Renal pelvis (tissue), 4 donors: ENCODE measurements around the gene PTGIS. TPM values are rescaled to one million over a fixed set of nuclear protein-coding genes. Genes with fewer than 3 reads are reported as not detected.

Experiments used
- DNase-seq: peaks from one replicate; pipeline ENCODE4 v3.0.0-alpha.2; 2013
- polyA plus RNA-seq, 3 donors: library from polyadenylated mRNA; unstranded; fragments of 120-200 nt; gene quantifications; one replicate each; pipeline ENCODE4 v1.2.1, GENCODE V29; 2013; ENCODE audit not compliant: insufficient read length in 3 of 3

PTGIS gene
- polyA plus RNA-seq, 3 donors = 29.5 to 34.6 (median 32.9) TPM

DNA sequence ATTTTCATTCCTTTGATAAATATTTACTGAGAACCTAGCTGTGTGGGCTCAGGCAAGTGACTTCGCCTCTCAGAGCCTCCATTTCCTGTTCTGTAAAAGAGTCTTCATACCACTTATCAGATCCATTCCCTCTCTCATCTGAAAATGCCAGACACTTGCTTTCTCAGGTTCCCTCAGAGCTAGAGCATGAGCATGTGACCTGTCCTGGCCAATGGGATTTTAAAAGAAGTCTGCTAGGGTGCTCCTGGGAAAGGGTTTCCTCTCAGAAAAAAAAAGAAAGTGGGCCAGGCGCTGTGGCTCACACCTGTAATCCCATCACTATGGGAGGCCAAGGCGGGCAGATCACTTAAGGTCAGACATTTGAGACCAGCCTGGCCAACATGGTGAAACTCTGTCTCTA is 90.7 kb downstream of the PTGIS start:
- DNase-seq = no peak

GRCh38 chr20:49476016-49476355 is 92.0 kb downstream of the PTGIS start:
- DNase-seq = no peak

DNA sequence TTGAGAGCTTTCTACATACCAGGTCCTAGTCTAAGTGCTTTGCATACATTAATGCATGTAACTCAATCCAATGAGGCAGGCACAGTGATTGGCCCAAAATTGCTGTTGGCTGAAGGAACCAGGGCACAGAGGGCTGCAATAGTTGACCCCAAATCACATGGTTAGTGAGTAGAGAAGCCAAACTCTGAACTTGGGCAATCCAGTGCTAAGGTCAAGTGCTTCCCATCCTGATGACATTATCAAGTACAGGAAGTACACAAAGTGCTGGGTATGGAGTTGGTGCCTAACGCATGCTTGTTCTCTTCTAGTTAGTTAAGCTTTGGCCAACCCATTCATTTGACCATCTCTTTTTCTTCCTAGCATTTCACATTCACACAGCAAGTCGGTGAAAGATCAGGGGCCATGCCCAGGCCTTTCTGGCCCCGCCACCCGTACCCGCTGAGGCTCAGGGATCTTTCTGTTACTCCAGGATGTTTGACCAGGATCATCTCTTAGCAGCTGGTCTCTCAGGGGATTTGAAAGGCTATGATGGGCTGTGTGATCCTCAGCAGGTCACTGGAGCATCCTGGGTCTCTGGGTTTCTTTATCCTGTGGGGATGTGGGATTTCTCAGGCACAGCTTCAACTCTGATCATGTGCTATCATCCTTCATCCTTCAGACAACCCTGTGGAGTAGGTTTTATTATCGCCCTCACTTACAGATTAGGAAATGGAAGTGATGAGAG is 92.5 kb downstream of the PTGIS start:
- DNase-seq = no peak

GRCh38 chr20:49471397-49471796 is 96.5 kb downstream of the PTGIS start:
- DNase-seq = no peak

DNA sequence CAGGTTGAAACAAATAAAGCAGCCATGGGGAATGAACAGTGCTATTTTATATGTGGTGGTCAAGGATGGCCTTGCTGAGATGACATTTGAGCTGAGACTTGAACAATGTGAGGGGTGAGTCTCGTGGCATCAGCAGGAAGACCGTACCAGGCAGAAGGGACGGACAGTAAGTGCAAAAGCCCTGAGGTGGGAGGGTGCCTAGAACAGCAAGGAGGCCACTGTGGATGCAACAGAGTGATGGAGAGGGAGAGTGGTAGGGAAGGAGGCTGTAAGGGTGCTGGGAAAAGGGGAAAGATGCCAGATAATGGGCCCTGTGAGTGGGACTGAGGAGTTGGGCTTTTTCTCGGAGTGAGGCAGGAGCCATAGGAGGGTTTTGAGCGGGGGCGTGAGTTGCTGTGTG is 97.0 kb downstream of the PTGIS start:
- DNase-seq = no peak

DNA sequence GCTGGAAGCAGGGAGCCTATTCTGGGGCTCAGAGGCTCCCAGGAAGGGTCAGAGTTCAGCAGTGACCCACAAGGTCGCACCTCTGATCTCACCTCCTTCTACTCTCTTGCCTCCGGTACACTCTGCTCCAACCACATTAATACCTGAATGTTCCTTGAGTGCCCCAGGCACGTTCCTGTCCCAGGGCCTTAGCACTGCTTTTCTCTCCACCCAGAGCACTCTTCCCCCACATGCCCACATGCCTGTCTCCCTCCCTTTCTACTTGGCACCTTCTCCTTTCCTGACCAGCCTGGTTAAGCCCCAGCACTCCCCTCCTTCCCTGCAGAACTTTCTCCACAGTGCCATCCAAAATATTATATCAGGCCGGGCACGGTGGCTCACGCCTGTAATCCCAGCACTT is 98.9 kb downstream of the PTGIS start:
- DNase-seq = no peak

- DNase-seq = no peak
Measured at GRCh38 chr20:49468412-49468811, 99.5 kb downstream of the PTGIS start.

DNA sequence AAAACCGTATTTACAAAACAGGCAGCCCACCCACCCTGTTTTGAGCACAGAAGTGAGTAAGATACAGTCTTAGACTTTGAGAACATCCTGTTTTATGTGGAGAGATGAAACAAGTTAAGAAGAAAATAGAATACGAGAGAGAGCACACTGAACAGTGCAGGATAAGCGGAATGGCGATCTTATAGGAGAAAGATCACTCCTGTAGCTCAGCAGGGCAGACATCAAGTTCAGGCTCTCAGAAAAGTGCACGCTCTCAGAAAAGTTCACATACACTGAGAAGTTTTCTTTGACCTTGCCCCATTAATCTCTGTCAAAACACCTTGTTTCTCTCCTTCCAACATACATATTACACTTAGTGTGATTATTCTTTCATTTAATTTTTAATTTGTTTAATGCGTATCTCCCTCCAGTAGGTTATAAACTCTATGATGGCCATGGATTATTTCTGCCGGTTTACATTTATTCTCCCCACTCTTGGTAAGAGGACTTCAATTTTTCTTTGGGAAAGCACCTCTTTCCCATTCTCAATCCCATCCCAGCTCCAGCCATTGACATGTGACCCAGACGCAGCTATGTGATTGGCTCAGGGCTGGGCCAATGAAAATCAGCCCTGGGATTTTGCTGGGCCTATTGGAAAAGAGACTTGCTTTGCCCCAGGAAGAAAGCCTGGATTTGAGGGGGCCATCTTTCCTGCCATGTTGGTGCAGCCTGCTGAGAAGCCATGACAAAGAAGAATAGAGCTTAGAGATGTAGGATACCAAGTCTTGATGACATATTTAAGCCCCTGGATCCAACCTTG is 101.6 kb downstream of the PTGIS start:
- DNase-seq = no peak

DNA sequence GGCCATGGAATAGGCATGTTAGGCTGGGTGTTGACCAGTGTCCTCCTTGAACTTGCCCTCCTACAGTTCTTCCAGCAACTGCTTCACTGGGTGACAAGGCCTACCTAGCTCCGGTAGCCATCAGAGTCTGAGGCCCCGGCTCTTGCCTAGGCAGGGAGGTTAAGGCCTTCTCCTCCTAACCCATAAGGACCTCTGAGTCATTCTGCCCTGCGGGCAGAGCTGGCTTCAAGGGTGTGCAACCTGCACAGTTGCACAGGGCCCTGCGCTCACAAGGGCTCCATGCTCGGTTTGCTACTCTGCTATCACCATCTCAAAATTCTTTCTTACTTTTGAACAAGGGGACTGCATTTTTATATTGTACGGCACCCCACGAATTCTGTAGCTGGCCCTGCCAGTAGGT is 103.4 kb downstream of the PTGIS start:
- no peak for DNase-seq

DNA sequence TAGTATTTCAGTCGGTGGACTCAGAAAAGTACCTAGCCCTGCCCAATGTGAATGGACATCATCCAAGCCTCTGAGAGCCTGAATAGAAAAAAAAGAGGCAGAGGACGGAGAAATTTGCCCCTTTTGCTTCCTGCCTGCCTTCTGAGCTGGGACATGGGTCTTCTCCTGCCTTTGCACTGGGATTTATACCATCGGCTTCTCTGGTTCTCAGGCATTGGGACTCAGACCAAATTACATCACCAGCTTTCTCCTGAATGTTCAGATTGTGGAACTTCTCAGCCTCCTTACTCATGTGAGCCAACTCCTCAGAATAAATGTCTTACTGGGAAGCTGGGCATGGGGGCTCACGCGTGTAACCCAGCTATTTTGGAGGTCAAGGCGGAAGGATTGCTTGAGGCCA is 105.3 kb downstream of the PTGIS start:
- no peak for DNase-seq

GRCh38 chr20:49461894-49462620 is 105.9 kb downstream of the PTGIS start:
- no peak for DNase-seq

DNA sequence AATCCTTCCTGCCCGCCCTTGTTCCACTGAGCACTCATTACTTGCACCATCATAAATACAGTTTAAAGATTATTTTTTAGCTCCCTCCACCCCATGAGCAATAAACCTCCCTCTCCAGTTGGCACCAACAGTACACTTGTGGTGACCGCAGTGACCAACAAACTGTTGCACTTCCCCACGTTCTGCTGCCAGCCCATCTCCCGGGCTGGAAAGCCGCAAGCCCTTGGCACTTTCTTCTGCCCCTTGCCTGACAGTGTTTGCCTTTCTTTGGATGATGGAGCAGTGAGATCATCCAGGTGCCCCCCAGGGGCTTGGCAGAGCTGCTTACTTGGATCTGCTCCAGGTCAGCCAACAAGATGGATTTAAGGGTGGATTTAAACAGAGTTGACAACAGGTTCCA is 107.0 kb downstream of the PTGIS start:
- DNase-seq = no peak

GRCh38 chr20:49460131-49460530 is 107.8 kb downstream of the PTGIS start:
- DNase-seq = no peak

DNA sequence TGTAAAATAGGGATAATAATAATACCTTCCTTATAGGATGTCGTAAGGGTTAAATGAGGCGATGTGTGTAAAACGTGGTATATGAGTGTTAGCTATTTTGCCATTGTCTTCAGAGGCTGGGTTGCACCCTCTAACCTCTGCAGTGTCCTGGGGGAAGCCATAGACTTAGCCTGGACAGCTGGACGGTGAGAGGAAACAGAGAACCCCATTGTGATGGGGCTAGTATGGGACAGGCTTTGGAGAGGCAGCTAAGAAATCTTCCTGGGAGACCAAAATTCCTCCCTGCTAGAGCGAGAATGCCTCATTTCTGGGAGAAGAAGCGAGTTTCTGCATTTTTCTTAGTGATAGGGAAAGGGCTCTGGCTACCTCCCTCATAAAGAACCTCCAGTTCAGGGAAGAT is 108.3 kb downstream of the PTGIS start:
- no peak for DNase-seq

- DNase-seq = peak; percentile 42
Measured at GRCh38 chr20:49457444-49457843, 110.5 kb downstream of the PTGIS start.

GRCh38 chr20:49456646-49457045 is 111.3 kb downstream of the PTGIS start:
- DNase-seq = no peak

DNA sequence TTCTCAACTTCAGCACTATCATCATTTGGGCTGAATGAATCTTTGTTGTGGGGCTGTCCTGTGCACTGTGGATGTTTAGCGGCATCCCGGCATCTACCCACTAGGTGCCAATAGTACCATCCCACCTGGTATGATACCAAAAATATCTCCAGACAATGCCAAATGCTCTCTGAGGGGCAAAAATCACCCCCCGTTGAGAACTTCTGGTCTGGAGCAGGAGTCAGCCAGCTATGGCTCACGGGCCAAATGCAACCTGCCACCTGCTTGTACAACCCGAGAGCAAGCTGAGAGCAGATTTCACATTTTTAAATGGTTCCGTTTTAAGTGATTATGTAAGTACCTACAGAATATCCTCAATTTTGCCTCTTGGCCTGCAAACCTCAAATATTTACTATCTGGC is 112.2 kb downstream of the PTGIS start:
- no peak for DNase-seq

Other genes with a start within 250 kb of the PTGIS start
- gene KCNB1, start 85.5 kb downstream of the PTGIS start, polyA plus RNA-seq = under 1 TPM; 0.37 to 0.57 (median 0.50) TPM
- gene B4GALT5, start 145.7 kb upstream of the PTGIS start, polyA plus RNA-seq = 10 to 100 TPM; 46.5 to 51.9 (median 48.3) TPM
- 10 to 100 TPM in 2 of 3 donors, 1 to 10 TPM in 1; 9.3 to 12.8 (median 11.4) TPM for gene SLC9A8, start 244.7 kb upstream of the PTGIS start, polyA plus RNA-seq